Kidney tubule cell (primary cell): ENCODE results near the gene TBX15.
A peak's percentile ranks its signal among the peaks of the same experiment; 100 is the strongest.
"Not testable (repeated sequence)": the region's sequence is repeated elsewhere in the genome, so short reads cannot be mapped to it uniquely, and the experiment has no call there.

Source experiments
- DNase-seq: peaks from one replicate; pipeline ENCODE4 v3.0.0-alpha.2; 2018; ENCODE audit warnings: low spot score

TBX15 gene

DNA sequence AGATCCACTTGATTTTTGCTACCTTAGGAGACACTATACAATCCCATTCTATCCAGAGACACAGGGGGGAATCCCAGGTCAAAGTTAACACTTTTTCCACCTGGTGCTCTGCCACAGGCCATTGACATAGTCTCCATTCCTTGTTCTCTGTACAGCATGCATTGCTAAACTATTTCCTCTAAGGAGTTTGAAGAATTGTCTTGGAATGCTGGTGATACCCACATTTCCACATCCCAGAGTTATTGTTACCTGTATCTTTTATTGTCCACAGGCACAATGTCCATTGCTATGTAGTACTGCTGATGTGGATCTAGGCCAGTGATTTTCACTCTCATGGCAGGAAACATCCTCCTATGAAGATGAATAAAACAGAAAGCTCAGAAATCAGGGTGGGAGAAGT, 61.9 kb downstream of the TBX15 start:
- no peak for DNase-seq

DNA sequence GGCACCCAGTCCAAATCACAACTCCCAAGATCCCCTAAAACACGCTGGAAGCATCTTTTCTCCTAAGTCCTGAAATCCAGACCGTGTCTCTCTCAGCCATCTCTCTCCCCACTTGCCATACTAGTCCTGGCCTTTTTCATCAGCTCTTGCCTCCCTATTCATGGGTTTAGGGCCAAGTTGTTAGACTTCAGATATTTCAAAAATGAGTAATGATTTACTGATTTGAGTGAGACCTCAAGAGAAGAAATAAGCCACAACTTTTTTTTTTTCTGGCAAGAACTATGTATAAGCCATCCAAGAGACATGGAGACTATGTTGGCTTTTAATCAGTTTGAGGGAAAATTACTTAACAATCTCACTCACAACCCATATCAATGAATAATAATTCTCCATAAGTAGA, 62.5 kb downstream of the TBX15 start:
- no peak for DNase-seq

DNA sequence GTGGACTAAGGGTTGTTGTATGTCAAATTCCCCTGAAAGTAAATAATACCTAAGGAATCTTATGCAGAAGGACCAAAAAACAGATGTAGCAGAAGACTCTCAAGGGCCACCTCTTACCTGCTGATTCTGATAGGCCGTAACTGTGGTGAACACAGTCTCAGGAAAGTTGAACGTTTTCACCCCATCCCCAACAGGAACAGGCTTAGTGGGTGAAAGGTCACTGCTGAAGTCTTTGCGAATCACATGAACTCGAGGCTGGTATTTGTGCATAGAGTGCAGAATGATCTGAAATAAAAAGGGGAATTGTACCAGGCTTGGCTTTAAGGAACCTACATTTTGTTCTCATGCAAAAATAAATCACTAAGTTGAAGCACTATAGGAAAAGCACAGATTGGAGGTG, 64.8 kb downstream of the TBX15 start:
- no peak for DNase-seq

DNA sequence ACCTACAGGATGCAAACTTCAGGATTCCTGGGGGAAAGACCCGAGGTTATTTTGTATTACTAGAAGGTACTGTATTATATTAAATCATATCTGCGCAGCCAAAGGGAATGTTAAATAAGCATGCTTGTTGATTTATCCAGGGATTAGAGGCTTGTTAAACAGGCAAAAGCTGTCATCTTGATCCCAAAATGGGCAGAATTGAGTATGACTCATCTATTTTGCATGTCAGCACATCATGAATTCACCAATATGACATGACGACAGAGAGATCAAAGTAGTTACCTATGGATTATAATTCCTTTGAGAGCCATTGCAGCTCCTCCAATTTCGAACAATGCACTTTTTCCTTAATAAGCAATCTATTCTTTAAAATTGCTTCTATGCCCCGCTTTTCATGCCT, 66.1 kb downstream of the TBX15 start:
- DNase-seq: no peak

DNA sequence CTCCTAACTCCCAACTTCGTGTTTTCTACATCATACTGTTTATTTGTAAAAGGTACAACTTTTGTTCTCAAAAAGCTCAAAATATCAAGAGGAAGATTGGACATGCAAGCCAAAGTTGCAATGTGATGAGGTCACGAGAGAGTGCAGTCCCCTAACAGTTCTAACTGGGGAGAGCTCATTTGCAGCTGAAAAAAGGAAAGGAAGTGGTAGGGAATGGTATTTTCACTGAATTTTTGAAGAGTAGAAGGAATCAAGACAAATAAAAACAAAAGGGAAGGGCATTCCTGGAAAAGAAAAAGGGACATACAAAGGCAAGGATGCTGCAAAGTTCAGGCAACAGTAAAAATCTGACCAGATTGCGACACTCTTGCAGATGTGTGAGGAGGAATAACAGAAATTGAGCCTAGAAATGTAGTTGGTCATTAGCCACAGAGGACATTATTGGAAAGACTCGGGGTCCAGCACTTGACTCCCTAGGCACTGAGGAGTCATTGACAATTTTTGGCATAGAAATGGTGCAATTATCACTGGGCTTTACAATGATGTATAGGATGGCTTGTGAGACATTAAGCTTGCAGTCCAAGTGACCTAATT, 67.9 kb downstream of the TBX15 start:
- DNase-seq: no peak

GRCh38 chr1:118918940-118919259, 69.2 kb downstream of the TBX15 start:
- DNase-seq: no peak

DNA sequence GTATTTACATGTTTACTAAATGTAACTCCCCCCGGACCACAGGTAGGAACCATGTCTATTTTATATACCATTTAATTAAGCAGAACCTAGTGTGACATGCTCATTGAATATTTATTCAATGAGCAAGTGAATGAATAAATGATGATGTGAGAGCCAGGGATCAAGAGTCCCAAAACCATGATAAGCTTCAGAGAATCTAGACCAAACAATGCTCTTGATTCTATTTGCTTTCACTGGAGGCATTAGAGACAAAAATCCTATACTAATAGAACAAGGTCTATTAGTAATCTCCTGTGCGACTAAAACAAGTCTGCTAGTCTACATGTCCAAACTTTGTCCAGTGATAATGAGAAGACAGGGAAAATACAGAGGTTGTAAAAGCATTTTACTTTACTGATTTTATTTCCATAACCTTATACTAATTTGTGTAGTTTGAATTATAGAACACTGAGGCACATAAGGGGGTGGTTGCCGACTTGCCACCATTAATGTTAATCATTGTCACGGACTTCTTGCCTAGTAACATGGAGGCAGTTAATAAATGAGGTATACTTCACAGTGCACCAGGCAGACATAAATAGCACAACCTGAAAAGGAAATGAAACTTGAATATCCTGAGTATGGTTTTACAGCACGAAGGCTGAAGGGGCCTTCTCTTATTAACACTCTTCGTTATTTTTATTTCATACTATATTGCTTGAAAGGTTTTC, 69.8 kb downstream of the TBX15 start:
- no peak for DNase-seq

GRCh38 chr1:118916346-118916745, 71.8 kb downstream of the TBX15 start:
- not testable (repeated sequence) for DNase-seq

- DNase-seq: peak; percentile 95
These were observed 73.6 kb downstream of the TBX15 start for GRCh38 chr1:118914379-118915161.

- DNase-seq: no peak
These were observed 74.3 kb downstream of the TBX15 start for GRCh38 chr1:118913818-118914217.

- no peak for DNase-seq
These were observed 75.6 kb downstream of the TBX15 start for GRCh38 chr1:118912574-118912973.

GRCh38 chr1:118911571-118911970, 76.6 kb downstream of the TBX15 start:
- DNase-seq: no peak

GRCh38 chr1:118907466-118907865, 80.7 kb downstream of the TBX15 start:
- DNase-seq: no peak

DNA sequence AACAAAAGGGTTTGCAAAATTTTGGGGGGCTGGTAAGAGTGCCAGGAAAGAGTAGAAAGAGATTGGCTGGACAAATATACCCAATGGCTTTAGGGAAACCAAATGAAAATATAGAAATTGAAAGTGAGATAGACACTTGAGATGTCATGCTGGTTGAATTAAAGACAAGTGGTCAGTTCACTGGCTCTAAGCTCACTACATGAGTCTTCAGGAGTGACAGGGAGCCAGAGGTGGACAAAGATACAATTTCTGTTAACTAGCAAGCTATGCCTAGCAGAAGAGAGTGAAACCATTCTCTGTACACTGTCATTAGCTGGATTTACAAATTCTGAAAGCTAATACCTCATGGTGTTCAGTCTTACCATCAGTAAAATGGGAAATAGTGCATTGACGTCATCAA, 82.5 kb downstream of the TBX15 start:
- DNase-seq: no peak

GRCh38 chr1:118905196-118905595, 82.9 kb downstream of the TBX15 start:
- DNase-seq: no peak

- DNase-seq: peak; percentile 92
These were observed 85.4 kb downstream of the TBX15 start for GRCh38 chr1:118902711-118903191.

DNA sequence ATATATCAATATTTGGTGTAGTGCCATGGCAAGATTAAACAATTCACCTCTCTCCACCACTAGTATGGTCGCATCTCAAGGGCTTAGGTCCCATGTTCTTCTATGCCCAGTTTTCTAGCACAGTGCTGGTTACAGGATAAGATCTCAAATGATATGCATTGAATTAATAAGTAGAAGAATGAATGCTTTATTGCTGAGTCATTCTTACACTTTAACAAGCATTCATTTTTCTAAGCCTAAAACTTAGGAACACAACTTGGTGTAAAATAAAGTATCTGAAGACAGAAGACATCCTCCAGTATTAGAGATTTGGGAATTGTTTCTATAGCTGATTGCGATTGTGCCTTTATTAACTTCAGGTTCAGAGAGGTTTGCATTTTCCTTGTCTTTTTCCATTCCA, 85.8 kb downstream of the TBX15 start:
- DNase-seq: no peak

DNA sequence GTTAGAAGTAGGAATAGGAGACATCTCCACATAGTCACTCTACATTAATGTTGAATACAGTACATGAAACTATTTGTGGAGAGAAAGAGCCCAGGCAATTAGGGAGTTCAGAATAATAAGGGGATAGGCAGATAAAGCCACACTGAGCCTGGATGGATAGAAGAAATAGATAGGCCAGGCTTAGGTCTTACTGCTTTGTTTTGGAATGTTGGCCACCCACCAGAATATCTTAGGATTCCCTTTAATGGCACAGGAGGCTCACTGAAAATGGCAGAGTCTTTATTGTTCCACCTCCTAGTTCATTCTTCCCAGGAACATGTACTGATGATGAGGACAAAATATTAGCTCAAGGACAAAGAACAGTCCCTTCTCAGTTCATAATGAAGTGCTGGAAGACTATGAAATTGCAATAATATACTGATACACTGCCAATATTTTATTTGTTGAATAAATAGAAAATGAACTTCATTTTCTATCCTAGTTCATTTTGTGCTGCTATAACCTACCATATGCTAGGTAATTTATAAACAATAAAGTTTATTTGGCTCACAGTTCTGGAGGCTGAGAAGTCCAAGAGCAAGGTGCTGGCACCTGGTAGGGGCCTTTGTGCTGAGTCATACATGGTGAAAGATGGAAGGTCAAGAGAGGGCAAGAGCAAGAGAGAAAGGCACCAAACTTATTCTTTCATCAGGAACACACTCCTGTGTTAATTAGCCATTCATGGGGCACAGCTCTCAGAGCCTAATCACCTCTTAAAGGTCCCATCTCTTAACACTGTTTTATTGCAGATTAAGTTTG, 87.3 kb downstream of the TBX15 start:
- DNase-seq: no peak

- no peak for DNase-seq
These were observed 88.8 kb downstream of the TBX15 start for GRCh38 chr1:118899340-118899739.

GRCh38 chr1:118898712-118899111, 89.4 kb downstream of the TBX15 start:
- no peak for DNase-seq

DNA sequence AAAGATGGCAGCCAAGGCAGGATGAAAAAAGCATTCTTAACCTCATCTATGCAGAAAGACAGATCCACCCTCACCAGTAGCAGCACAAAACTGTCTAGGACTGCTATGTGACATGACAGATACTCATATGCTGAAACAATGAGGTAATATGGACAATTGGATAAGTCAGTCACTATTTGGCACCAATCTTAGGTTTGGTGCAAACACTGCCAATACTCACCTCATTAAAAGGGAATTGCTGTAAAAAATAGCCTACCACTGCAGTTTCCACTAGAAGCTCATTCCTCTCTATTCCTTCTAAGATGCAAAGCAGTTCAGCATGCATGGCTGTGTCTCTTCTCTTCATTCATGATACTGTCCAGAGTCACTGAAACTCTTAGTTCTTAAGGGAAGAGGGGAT, 91.7 kb downstream of the TBX15 start:
- no peak for DNase-seq

- DNase-seq: no peak
These were observed 93.3 kb downstream of the TBX15 start for GRCh38 chr1:118894836-118895235.
